GM19397 (cell line): ENCODE results near the gene HDGFL3.
"Not testable (repeated sequence)": the region's sequence is repeated elsewhere in the genome, so short reads cannot be mapped to it uniquely, and the experiment has no call there.

Source experiments
- ATAC-seq: cut with Tn5 transposase; IDR thresholded peaks from one replicate; pipeline ENCODE4 v1.9.1; 2021; ENCODE audit warnings: mild to moderate bottlenecking, moderate library complexity; ENCODE audit not compliant: unreplicated experiment

Gene HDGFL3

DNA sequence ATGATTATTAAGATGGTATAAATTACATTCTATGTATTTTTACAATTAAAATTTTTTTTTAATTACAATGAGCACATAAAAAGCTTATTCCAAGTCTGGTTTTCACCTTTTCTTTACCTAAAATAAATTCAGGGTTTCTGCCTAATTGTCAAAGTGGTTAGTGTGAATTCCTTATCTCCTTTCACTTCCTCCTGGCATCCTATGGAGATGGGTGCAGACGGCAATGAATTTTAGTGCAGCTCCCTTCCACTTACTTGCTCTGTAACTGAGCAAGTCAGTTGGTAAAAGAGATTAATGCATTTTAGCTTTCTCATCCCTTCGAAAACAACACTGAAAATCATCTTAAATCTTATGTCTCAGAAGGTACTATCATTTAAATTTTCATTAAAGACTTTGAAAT is 13.1 kb downstream of the HDGFL3 start:
- no peak for ATAC-seq

GRCh38 chr15:83193721-83194120 is 13.9 kb downstream of the HDGFL3 start:
- ATAC-seq = no peak

GRCh38 chr15:83192742-83193141 is 14.9 kb downstream of the HDGFL3 start:
- ATAC-seq = no peak

- no peak for ATAC-seq
Measured at GRCh38 chr15:83190450-83190849, 17.2 kb downstream of the HDGFL3 start.

DNA sequence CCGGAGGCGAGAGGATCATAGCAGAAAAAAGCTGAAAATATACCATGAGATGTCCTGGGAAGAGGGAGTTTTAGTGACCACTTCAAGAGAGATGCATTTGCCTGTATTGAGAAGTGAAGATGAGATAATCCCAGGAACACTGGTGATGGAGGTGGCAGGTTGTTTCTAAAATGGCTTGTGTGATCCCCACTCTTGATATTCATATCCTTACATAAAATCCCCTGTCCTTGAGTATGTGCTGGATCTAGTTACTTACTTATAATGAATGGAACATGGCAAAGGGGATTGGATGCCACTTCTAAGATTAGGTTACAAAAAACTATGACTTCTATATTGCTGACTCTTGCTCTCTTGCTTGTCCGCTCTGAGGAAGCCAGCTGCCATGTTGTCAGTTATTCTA is 22.1 kb downstream of the HDGFL3 start:
- no peak for ATAC-seq

DNA sequence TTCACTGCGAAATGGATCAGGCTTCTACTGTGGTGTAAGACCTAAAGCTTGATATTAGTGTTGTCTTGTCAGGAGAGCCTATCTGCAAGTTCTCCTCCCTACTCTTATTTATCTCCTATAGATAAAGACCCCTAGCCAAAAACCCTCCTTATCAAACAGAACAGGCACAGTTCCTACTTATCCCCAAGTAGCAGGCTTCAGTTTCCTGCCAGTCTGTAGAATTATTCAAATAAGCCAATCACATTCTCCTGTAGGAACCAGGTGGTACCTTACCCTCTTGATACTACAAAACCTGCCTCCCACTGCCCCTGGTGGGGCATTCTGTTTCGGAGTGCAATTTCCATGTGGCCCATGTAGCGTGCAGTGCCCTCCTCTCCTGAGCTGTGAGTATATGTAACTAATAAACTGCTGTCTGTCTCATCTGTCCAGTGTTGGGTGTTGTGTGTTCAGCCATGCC is 28.7 kb downstream of the HDGFL3 start:
- ATAC-seq = no peak

GRCh38 chr15:83178390-83178789 is 29.2 kb downstream of the HDGFL3 start:
- no peak for ATAC-seq

DNA sequence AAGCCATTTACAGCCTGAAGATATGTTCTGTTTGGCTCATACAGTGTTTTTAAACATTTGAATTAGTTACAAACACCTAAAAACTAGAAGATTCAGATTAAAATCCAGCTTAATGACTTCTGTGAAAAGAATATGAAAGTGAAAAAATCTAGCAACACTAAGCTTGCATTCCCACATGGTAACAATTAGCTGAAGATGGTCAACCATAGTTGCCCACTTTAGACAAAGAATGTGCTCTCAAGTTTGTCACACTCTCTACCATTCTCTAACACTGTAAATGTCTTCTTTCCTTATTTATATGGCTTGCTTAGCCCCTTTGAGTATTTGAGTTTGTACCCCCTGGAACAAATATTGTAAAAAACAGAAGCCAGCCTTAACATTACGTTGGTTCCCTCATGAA is 32.7 kb downstream of the HDGFL3 start:
- no peak for ATAC-seq

DNA sequence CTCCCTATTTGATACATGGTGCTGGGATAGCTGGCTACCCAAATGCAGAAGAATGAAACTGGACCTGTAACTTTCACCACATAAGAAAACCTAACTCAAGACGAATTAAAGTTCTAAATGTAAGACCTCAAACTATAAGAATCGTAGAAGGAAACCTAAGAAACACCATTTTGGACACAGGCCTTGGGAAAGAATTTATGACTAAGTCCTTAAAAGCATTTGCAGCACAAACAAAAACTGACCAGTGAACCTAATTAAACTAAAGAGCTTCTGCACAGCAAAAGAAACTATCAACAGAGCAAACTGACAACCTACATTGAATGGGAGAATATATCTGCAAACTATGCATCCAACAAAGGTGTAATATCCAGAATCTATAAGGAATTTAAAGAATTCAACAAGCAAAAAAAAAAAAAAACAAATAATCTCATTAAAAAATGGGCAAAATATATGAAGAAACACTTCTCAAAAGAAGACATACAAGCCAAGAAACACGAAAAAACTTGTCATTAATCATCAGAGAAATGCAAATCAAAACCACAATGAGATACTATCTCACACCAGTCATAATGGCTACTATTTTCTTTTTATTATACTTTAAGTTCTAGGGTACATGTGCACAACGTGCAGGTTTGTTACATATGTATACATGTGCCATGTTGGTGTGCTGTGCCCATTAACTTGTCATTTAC is 37.0 kb downstream of the HDGFL3 start:
- no peak for ATAC-seq

- not testable (repeated sequence) for ATAC-seq
Measured at GRCh38 chr15:83169576-83169975, 38.0 kb downstream of the HDGFL3 start.

GRCh38 chr15:83166830-83167229 is 40.8 kb downstream of the HDGFL3 start:
- ATAC-seq = no peak

DNA sequence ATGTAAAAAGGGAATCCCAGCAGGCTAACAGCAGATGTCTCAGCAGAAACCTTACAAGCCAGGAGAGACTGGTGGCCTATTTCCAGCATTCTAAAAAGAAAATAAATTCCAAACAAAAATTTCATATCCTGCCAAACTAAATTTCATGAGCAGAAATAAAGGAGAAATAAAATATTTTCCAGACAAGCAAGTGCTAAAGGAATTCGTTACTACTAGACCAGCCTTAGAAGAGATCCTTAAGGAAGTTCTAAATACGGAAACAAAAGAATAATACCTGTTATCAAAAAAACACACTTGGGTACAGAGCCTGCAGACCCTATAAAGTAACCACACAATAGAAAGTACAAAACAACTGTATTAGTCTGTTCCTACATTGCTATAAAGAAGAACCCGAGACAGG is 41.4 kb downstream of the HDGFL3 start:
- ATAC-seq = no peak

DNA sequence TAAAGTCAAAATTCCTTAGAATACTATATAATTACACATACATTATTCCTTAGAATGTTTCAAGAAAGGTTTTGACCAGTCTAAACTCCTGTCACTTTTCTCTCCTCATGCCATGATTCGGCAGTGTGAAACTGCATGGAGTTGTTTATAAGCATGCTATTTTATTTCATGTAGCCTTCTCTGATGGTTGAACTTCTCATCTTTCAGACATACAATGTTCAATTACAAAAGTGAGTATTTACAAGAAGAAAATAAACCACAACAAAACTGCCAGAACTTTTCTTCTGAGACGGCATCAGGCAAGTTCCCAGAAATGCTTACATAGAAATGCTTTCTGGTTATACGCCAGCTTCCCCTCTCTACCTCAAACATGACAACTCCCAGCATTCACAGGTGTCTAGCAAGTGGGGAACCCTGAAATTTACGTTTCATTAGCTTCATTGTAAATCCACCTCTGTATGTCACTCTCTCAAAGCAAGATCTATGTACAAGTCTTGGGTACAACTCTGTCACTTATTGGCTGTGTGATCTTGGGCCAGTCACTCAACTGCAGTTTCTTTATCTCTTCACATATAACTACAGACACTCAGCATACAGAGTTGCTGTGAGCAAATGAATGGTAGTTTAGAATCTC is 42.7 kb downstream of the HDGFL3 start:
- no peak for ATAC-seq

DNA sequence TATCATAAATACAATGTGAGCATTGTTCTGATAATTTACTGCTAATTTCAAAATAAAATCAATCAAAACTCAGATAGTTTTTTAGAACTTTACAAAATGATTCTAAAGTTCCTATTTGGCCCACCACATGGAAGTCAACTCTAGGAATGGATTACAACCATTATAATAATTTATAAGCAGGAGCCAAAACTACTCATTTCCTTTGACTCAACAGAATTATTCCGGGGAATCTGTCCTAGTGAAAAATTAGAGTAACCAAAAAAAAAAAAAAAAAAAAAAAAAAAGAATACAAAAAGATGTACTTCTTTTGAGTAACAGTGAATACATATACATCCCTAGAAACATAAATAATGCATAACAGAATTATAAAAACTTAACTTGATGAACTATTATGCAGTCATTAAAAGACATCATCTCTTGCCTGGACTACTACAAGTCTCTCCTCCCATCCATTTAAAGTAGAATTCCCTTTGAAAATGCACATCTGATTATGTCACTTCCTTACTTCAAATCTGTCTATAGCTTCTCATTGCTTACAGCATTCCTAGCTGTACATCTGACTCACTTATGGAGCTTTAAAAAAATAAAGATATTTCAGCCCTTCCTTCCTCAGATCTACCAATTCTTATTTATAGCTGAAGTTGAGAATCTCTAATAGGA is 43.4 kb downstream of the HDGFL3 start:
- no peak for ATAC-seq

DNA sequence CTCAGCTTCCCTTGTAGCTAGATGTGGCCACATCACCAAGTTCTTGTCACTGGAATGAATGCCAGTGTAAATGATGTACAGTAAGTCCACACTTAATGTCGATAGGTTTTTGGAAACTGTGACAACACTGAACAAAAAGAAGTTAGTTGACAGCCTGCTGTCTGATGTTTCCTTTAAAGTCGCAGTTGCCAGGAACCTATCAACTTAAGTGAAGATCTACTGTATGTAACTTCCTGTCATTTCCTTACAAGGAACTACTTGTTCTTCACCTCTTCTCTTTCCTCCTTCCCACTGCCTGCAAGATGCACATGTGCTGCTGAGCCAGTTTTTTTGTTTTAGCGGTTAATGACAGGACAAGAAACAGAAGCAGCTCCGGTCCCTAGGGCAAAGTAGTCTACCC is 44.6 kb downstream of the HDGFL3 start:
- ATAC-seq = no peak

DNA sequence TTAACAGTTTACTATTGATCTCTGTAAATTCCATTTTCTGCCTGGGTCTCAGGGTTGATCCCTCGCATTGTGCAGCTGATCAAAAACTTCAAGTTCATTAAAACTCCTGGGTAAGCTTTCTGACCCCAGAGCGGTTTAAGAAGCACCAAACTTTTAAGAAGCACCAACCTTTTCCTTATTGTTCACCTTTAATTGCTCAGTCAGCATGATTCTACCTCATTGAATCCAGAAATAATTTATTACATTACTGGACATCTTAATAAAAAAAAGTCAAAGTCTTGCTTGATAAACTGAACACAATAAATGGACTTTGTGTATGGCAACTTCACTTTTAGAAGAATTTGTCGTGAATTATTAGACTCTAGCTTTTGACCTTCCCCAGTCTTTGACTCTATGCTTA is 46.9 kb downstream of the HDGFL3 start:
- ATAC-seq = no peak

GRCh38 chr15:83158393-83158792 is 49.2 kb downstream of the HDGFL3 start:
- ATAC-seq = no peak

DNA sequence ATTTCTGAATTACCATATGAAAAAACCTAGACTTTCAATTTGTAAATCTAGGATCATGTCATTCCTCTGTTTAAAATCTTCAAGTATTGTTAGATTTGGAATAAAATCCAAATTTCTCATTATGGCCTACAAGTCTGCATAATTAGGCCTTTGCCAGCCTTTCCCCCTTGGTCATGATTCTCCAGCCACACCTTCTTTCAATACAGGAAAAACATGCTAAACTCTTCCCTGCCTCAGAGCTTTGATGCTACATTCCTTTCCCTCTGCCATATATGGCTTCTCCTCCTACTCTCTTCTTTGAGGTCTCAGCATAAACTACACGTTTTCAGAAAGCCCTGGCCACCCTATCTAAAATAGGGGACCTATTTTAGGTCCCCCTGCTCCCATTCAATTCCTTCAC is 51.7 kb downstream of the HDGFL3 start:
- ATAC-seq = no peak

- no peak for ATAC-seq
Measured at GRCh38 chr15:83153288-83153687, 54.3 kb downstream of the HDGFL3 start.

- ATAC-seq = no peak
Measured at GRCh38 chr15:83144771-83145170, 62.9 kb downstream of the HDGFL3 start.

- ATAC-seq = not testable (repeated sequence)
Measured at GRCh38 chr15:83142151-83142550, 65.5 kb downstream of the HDGFL3 start.

DNA sequence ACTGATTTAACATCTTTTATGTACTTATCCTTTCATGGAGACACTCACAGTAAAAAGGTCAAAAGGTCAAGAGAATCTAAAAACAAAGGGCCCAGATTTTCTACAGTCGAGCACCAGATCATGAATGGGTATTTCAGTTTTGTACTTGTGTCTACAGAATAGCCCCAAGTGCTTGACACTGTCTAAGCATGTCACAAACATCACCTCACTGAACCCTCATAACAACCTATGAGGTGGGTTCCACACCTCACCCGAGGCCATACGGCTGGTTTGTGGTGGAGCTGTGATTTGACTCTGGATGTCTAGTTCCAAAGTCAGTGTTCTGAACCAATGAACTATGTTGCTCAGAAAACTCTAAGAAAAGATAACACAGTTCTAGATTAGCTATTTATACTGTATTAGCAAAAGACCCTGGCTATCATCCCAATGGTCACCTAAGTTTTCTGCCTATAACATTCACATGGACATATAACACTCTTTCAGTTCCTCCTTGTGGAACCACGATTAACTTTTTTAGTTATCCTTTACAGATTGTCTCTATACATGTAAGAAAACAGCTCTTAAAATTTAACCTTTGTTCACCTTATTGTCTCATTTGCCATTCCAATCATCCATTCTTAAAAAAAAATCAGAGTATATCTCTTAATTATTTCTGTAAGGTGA is 74.6 kb downstream of the HDGFL3 start:
- ATAC-seq = no peak
